NOMO-1 treated with dmso at 0.1 percent for 144 hours (cell line): ENCODE data around the gene ADAM19.
"Not testable (repeated sequence)": the region's sequence is repeated elsewhere in the genome, so short reads cannot be mapped to it uniquely, and the experiment has no call there.

Source experiments
- DNase-seq: peaks from one replicate; lab custom pipeline; 2025; ENCODE audit not compliant: unreplicated experiment; lab: John Stamatoyannopoulos, UW

ADAM19 gene

DNA sequence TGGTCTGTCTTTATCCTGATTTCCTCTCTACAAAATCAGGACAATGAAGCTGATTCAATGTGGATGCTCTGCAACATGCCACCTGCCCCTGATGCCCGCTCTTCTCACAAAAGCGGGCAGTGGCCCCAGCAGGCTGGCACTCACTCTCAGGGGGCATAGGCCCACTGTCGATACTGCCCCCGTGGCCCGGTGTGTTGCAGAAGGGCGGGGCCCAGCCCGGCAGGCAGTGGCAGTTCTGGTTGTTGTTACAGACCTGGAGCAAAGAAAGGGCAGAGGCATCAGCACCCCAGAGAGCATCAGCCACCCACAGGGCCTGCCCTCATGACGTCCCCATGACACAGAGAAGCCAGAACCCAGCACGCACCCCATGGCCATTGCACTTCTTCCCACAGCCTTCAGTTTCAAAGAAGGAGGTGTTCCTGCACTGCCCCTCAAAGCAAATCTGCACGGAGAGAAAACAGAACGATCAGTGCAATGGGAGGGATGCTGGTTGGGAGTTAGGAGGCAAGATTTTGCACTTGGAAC lies 84.0 kb downstream of the ADAM19 start:
- no peak for DNase-seq

DNA sequence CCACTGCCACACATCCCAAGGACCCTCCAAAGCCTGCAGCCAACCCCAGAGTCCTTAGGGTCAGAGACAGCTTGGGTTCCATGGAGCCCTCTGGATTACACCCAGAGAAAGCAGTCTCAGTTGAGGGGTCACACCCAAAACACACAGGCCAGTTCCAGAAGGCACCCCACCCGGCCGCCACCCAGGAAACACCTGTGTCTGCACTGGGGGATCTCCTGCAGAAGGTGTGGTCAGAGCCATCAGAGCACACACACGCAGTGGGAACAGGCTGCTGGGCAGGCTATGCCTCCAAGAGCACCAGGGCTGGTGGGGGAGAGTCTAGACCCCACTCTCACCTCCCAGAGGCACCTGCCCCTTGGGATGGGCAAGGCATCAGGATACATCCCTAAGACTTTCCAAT lies 88.2 kb downstream of the ADAM19 start:
- no peak for DNase-seq

DNA sequence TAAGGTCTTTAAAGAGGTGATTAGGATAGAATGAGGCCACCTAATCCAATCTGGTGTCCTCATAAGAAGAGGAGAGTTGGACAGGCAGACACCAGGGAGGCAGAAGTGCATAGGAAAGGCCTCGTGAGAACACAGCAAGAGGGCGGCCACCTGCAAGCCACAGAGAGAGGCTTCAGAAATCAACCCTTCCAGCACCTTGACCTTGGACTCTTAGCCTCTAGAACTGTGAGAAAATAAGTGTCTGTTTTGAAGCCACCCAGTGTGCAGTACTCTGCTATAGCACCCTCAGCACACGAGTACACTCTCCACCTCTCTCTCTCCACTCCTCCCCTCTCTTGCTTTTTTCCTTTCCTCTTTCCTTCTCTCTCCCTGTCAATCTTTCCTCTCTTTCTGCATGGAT lies 88.7 kb downstream of the ADAM19 start:
- DNase-seq: no peak

DNA sequence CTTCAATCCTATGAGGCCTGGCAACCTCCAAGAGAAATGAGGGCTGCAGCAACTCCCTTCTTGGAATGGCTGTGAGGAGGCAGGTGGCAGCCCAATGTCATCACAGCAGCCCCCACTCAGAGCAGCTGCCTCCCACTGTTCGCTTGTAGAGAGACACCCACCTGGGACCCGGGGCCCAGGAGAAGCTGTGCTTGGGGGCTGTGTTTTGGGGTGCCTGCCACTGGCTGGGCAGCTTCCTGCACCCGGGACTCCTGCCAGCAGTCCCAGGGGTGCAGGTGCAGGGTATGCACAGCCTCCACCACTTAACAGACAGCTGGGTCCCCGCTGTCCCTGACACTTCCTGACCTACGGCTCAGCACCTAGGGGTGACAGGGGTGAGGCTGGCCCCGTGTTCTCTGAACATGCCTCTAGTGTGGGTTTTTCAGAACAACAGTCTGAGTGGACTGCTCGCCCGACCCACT lies 89.3 kb downstream of the ADAM19 start:
- no peak for DNase-seq

DNA sequence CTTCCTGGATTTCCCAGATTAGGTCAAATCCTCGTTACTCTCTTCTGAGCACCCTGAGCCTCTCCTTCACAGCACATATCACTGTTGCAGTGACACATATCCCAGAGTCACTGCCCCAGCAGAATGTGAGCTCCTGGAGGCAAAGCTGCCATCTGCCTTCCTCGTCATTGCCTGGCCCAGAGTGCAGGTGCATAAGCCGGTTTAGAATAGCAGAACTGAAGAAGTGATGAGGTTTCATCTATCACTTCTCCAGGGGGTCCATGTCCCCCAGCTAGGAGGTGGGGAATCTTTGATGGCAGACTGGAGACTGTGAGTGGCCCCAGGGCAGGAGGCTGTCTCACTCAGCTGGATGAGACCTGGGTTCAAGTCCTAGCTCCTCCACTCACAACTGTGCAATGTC lies 89.8 kb downstream of the ADAM19 start:
- no peak for DNase-seq

DNA sequence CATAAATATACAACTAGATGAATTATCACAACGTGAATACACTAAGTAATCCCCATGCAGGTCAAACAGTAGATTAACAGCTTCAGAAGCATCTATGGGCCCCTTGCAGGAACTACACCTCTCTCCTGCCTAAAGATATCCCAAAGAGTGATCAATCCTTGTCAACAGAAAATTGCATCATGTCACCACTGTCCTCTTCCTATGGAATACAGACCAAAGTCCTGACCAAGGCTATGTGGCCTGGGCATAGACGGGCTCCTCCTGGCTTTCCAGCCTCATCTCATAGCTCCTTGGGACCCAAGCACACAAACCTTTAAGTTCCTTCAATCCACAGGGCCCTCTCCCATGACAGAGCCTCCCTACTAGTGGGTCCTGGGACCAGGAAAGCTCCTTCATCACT lies 90.2 kb downstream of the ADAM19 start:
- DNase-seq: no peak

DNA sequence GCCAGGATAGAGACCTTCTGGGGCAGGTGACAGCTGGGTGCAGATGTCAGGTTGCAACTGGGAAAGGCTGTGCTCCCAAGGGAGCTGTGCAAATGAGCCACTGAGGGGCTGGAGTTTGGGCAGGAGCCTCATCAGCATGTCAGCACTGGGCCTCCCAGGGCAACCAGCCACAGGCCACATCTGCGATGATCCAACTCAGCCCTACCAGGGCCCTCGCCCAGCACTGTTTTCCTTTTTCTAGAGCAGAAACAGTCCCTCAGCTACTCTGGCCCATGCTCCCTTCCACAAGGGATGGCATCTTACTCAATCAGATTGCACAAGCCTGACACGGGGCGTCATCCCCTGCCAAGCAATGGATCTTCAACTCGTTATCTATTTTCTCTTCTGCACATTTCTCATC lies 90.8 kb downstream of the ADAM19 start:
- DNase-seq: peak; percentile 51

DNA sequence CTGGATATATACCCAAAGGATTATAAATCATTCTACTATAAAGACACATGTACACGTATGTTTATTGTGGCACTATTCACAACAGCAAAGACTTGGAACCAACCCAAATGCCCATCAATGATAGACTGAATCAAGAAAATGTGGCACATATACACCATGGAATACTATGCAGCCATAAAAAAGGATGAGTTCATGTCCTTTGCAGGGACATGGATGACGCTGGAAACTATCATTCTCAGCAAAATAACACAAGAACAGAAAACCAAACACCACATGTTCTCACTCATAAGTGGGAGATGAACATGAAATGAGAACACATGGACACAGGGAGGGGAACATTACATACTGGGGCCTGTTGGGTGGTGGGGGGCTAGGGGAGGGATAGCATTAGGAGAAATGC lies 92.9 kb downstream of the ADAM19 start:
- not testable (repeated sequence) for DNase-seq

DNA sequence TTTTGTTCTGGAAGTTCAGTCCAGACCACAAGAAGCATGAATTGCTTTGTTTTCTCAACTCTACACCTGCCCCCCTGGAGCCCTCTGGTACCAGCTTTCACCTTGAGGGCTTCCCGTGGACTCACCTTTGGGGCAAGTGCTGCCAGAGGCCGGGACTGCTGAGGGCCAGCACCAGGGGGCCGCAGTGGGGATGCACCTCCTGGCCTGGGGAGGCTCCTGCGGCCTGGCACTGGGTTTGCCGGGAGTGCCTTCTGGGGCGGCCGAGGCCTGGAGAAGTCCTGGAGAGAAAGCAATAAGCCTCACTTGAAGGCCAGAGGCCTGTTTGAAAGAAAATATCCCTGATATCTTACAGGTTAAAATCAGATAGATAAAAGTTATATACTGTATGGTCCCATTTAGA lies 93.9 kb downstream of the ADAM19 start:
- DNase-seq: no peak

DNA sequence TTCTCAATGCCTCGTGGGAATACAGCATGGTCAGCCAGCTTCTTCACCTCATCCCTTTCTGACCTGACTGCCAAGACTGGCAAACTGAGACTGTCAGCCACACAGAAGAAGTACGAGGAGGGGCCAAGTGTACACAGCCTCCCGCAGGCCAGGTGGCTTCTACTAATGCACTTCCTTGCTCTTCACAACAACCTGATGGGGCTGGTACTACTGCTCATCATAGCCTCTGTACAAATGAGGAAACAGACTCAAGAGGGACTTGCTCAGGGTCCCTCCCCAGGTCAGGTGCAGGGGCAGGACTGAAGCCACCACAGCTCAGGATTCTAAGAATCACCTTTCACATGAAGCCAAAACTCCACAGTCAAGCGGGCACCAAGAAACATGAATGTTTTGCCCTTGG lies 94.3 kb downstream of the ADAM19 start:
- DNase-seq: no peak

DNA sequence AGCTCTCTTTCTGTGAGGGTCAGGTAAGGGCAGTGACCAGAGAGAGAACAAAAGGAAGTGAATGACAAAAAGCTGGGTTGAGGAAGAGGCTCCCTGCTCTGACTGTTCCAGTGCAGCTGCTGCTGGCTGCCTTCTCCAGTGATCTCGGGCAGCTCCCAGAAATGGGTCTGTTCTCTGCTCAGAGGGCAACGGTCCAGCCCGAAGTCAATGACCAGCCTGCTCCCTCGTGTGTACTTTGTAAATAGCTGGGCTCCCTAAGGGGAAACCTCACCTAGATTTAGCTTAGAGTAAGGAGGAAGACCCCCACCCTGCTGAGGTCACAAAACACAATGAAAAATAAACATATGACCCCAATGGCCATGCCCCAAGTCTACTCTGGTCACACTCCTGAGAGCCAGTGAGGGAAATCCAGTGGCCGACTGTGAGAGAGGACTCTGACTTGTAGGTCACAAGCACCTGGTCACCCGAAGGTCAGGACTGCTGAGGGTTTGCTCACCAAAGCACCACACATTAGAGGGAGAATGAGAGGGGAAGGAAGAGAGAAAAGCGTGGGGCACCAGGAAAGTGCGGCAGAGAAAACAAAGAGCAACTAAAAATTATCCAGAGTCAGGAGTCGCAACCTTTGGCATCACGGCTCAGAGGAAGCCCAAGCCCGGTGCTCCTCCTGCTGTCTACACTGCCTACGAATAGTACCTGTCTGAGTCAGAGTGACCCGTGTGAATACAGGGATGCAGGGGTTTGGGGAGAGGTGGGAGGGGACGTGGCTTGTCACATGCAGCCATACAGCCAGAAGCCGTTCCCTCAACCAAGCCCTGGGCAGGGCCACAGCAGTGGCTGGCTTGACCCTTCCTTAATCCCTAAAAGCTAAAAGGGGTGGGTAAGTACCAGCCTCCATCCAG lies 95.7 kb downstream of the ADAM19 start:
- DNase-seq: no peak

DNA sequence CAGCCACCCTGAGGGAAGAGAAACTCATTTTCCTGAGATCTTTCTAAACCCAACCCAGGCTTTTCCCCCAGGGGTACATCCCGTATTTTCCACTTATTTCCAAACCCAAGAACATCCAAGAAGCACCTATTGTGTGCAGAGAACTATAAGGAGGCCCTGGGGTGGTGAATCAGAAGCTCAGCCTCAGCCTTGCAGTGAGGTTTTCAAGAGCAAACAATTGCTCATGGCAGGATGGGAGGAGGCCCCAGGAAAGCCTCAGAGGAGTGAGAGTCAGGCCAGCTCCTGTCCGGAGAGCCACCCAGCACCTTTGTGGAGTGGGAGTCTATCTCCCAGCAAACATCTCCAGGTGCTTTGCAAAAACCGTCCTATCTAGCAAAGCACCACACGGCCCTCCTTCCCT lies 96.4 kb downstream of the ADAM19 start:
- no peak for DNase-seq

DNA sequence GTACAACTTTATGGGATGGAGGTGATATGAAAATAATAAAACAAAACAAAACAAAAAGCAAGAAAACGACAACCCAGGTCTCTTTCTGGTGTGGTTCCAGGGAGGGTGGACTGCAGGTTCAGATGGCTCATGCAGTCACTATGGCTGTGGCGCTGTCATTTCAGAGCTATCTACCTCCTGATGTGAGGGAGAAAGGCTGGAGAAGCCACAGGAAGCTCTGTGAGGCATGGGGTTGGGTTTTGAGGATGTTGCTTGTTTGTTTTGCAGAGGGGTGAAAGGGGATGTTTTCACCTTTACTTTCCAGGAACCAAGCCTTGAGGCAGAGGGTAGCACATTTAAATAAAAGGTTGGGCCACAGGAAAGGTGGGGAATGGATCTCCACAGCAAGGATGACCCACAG lies 96.8 kb downstream of the ADAM19 start:
- no peak for DNase-seq

DNA sequence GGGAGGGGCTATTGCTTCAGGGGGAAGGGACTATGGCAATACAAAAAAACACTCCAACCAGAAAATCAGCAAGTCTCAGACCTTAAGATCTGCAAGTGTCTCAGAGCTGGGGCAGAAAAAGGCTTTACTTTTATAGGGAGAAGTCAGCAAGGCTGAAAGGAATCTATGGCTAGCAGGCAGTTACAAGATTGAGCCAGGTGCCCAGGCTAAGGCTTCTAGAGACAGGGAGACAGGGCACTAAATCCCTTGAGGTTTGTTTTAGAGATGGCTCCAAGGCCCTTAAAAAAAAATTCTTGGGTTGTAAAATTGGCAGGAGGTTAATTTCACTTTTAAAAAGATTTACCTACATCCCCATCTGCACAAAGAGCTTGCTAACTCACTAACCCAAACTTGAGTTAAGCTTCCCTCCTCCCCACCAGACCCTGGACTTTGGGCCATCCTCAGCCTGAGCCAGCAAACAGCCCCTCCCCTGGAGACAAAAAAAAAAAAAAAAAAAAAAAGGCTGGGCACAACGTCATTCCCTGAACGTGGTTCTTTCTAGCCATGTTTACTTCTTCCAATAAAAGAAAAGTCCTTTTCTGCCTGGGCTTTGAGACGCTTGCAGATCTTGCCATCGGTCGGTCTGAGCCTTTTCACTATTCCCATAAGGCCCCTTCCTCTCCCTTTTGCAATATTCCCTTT lies 97.6 kb downstream of the ADAM19 start:
- no peak for DNase-seq

DNA sequence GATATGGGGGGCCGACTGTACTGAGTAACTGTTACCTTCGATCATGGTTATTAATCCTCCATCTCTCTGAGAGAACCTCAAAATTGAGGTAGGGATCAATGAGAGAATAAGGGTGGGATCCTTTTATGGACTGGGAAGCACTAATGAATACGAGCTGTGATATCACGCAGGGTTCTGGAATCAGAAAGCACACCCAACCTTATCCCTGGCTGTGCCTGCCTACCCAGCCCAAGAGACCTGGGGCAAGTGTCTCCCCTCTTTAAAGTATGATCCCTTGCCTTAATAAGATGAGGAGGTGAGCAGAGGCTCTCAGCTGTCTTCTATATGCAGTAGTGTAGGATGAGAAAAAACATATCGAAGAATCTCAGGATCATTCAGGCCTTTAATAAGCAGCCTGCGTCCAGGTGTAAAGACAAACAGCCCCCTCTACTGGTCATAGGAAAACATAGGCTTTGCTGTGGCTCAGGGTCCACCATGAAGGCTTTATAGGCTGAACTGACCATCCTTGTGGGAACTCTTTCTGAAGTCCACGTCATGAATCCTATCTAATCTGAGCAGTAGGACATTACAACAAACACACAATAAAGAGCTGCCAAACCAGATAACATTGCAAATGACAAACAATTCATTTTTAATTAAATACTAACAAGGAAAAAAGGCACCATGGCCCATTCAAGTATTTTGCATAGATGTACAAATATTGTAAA lies 98.7 kb downstream of the ADAM19 start:
- peak; percentile 18 for DNase-seq

DNA sequence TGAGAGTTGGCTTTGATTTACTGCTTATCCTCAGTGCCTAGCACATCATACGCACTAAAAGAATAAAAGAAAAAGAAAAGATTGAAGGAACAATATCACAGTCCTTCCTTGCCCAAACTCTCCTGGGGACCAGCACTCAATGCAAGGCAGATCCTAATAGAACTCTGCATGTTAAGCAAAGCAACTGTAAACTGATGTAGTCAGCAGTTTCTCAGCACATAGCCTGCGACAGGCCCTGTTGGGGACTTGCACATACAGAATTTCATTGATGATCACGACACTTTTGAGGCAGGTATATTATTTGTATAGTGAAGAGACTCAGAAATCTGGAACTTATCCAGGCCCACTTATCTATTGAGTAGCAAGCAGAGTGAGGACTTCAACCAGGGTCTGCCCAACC lies 100.1 kb downstream of the ADAM19 start:
- no peak for DNase-seq

DNA sequence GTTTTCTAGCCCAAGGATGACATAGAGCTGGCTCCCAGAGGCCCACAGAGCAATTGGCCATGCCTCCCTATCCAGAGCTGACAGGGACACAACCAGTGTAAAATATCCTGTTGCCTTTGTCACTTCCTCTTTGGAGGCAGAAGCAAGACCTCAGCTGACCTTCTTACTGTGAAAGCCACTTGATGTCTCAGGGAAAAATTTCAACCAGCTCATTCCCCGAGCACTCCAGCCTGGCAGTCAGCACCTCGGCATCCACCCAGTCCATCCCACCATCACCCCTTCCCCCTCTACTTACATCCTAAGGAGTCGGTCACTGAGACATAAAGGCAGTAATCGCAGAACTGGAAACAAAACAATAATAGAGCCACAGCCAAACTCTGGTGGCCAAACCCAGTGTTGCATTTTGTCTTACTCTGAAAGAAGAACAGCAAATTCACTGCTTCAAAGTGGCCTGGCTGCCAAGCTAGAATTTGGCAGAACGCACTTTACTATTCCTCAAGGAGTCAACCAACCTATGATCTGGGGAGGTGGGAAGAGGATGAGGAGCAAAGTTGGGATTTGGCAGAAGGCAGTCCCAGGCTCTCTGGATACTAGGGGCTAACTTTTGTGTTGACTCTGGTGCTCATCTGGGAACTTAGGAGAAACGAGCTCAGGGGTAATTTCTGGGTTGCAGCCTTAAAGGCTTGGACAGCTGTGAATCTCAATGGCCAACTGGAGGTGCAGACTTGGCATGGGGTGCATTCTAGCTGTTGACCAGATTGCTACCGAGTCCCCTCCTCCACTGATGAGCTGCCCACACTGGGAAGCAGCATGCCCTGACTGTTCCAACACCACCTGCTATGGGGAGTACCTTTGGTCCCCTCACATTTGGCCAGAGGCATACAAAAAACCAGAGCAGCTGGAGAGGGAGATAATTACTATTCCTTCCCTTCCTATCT lies 101.9 kb downstream of the ADAM19 start:
- DNase-seq: no peak

DNA sequence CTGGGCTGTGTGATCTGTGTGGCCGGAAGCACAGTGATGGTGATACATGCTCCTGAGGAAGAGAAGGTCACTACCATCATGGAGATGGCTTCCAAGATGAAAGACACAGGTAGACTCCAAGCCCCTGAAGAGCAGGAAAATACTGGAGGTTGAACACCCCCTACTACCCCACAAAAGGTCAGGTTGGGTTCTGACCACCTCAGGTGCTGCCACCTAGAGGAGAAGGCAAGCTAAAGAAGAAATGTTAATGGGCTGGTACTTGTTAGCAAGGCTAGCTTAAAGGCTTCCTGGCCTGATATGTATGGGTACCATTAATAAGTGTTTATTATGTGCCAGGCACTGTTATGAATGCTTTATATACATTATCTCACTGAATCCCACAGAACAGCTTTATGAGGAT lies 103.9 kb downstream of the ADAM19 start:
- DNase-seq: no peak

DNA sequence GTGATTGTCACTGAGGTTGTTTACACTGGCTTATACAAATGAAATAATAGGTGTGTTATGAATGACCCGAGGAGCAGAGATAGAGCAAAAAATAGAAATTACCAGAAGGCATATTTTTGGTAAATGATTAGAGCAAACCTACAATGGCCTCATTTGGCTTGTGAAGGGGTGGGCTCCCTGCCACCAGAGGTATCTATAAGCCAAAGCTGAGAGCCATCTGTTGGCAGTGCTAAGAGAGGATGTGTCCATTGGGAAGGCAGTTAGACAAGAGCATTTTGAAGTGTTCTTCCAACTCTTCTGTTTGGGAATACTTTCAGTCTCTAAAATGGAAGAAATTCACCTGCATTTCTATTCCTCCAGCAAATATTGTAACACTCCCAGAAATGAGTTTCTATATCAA lies 104.9 kb downstream of the ADAM19 start:
- no peak for DNase-seq

DNA sequence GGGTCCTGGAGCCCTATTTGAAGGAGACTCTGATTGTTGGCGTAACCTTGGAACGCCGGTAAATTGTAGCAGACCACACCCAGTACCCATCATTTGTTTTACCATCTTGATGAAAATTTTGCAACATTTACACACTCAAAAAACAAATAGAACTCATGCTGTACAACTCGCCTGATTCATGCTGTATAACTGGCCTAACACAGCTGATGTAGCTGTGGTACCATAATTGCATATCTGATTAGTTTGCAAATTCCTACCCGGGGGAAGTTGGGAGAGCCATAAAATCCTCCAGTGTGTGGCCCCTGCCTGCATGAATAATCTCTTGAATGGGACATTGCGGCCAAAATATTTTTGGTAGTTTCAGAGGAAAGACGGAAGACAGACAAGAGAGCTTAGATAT lies 105.9 kb downstream of the ADAM19 start:
- DNase-seq: no peak

DNA sequence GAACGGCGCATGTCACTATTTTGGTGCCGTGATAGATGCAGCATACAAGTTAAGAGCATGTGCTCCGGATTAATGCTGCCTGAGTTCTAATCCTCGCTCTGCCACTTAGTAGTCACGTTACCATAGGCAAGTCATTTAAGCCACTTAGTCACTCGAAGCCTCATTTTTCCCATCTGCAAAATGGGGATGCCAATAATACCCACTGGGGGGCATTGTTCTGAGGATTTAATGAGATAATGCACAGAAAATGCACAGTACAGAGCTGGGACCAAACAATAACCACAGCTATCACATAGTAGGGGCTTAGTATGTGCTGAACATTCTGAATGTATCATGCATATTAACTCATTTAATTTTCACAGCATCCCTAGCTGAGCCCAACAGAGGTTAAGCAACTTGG lies 106.5 kb downstream of the ADAM19 start:
- DNase-seq: no peak
